ENCODE results near the gene HNRNPA1.
"Not testable (repeated sequence)": the region's sequence is repeated elsewhere in the genome, so short reads cannot be mapped to it uniquely, and the experiment has no call there.

HNRNPA1 gene

GRCh38 chr12:54300225-54300731 is 19.8 kb downstream of the HNRNPA1 start:
- no peak for DNase-seq

GRCh38 chr12:54300732-54301427 is 20.4 kb downstream of the HNRNPA1 start, which contains the start of gene NFE2:
NFE2 (minus strand) TSS chr12:54301015; CDS start chr12:54295248, 5,767 bp downstream.
- DNase-seq, result peak; percentile 43

- no peak for DNase-seq
These were observed 21.0 kb downstream of the HNRNPA1 start for GRCh38 chr12:54301428-54302048.

- DNase-seq, result no peak
These were observed 23.1 kb downstream of the HNRNPA1 start for GRCh38 chr12:54303640-54304039.

- DNase-seq, result no peak
These were observed 23.8 kb downstream of the HNRNPA1 start for GRCh38 chr12:54304187-54304810.

GRCh38 chr12:54306925-54307741 is 26.6 kb downstream of the HNRNPA1 start:
- peak; percentile 12 for DNase-seq

GRCh38 chr12:54311051-54311450 is 30.5 kb downstream of the HNRNPA1 start:
- no peak for DNase-seq

GRCh38 chr12:54312309-54312708 is 31.8 kb downstream of the HNRNPA1 start:
- DNase-seq, result not testable (repeated sequence)

- DNase-seq, result no peak
These were observed 40.8 kb downstream of the HNRNPA1 start for GRCh38 chr12:54321363-54321762.

- peak; percentile 99 for DNase-seq
These were observed 44.3 kb downstream of the HNRNPA1 start, which contains the start of gene COPZ1 for GRCh38 chr12:54324617-54325441. COPZ1 (plus strand) TSS chr12:54325131; CDS start chr12:54325164, 33 bp downstream.

- not testable (repeated sequence) for DNase-seq
These were observed 45.0 kb downstream of the HNRNPA1 start for GRCh38 chr12:54325442-54326109.

GRCh38 chr12:54328595-54329337 is 48.2 kb downstream of the HNRNPA1 start:
- DNase-seq, result no peak

- DNase-seq, result no peak
These were observed 49.2 kb downstream of the HNRNPA1 start for GRCh38 chr12:54329759-54330158.

- DNase-seq, result no peak
These were observed 49.9 kb downstream of the HNRNPA1 start for GRCh38 chr12:54330442-54330841.

- no peak for DNase-seq
These were observed 50.9 kb downstream of the HNRNPA1 start for GRCh38 chr12:54331461-54331860.

- no peak for DNase-seq
These were observed 53.0 kb downstream of the HNRNPA1 start for GRCh38 chr12:54333420-54334034.
